Chondrocyte (in vitro differentiated cells): ENCODE measurements around the gene ZNF574. TPM values are rescaled to one million over a fixed set of nuclear protein-coding genes. Genes with fewer than 3 reads are reported as not detected.

ENCODE experiments used
- DNase-seq: peaks from one replicate; pipeline ENCODE4 v3.0.0; 2021; ENCODE audit warnings: mixed read lengths, low spot score
- H3K27ac Mint-ChIP-seq: one replicate; pipeline ENCODE4 v1.8.0; 2021; ENCODE audit warnings: mild to moderate bottlenecking, moderate library complexity, mixed read lengths; ENCODE audit not compliant: unreplicated experiment
- H3K27me3 Mint-ChIP-seq: 2 replicates; pipeline ENCODE4 v1.8.0; 2021; ENCODE audit warnings: low read depth, mixed read lengths
- H3K36me3 Mint-ChIP-seq: 2 replicates; pipeline ENCODE4 v1.8.0; 2021; ENCODE audit warnings: low read depth, mixed read lengths
- H3K4me1 Mint-ChIP-seq: 2 replicates; pipeline ENCODE4 v1.8.0; 2021; ENCODE audit warnings: low read depth, mild to moderate bottlenecking, mixed read lengths
- H3K4me3 Mint-ChIP-seq: one replicate; pipeline ENCODE4 v1.8.0; 2021; ENCODE audit warnings: mild to moderate bottlenecking, moderate library complexity, mixed read lengths; ENCODE audit not compliant: unreplicated experiment
- H3K9me3 Mint-ChIP-seq: 2 replicates; pipeline ENCODE4 v1.8.0; 2021; ENCODE audit warnings: low read depth, mixed read lengths
- total RNA-seq: library from RNA; stranded (reverse); gene quantifications from 3 replicates; pipeline ENCODE4 v1.2.1, GENCODE V29; 2021
- TF ChIP-seq, protein P1 (sequence below): fragments of 200-600 bp; sonication (generic); IDR thresholded peaks from 2 replicates; pipeline ENCODE4 v1.5.0; 2021; ENCODE audit warnings: antibody characterized with exemption, mild to moderate bottlenecking, moderate library complexity

Gene ZNF574
- total RNA-seq, 1 donor from 2014 or later, result 13.0 TPM

DNA sequence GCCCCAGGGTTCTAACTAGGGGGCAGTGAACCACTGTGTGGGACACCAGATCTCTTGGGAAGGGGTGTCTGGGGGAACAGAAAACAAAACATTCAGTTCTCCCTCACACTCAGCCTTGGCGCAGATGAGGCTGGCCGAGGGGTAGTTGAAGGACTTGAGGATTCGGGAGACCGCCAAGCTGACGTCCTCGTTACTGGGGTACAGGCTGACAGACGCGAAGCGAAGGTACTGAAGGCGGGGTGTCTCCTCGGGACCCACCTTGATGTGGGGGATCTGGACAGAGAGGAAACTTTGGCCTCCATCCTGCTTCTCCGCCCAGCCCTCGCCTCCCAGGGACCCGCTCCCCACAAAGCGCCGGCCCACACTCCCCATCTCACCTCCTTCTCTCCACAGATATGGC is 13.6 kb upstream of the ZNF574 start:
- Mint-ChIP-seq H3K36me3 (no peaks in the 10 kb centered on the region), H3K9me3 (no peaks in the 10 kb centered on the region), H3K27me3 (peaks cover 18% of the 10 kb centered on the region), H3K27ac (no peak overlapping the region), H3K4me3 (no peak overlapping the region), H3K4me1 (no peaks in the 10 kb centered on the region)
- TF ChIP-seq, protein P1, sequence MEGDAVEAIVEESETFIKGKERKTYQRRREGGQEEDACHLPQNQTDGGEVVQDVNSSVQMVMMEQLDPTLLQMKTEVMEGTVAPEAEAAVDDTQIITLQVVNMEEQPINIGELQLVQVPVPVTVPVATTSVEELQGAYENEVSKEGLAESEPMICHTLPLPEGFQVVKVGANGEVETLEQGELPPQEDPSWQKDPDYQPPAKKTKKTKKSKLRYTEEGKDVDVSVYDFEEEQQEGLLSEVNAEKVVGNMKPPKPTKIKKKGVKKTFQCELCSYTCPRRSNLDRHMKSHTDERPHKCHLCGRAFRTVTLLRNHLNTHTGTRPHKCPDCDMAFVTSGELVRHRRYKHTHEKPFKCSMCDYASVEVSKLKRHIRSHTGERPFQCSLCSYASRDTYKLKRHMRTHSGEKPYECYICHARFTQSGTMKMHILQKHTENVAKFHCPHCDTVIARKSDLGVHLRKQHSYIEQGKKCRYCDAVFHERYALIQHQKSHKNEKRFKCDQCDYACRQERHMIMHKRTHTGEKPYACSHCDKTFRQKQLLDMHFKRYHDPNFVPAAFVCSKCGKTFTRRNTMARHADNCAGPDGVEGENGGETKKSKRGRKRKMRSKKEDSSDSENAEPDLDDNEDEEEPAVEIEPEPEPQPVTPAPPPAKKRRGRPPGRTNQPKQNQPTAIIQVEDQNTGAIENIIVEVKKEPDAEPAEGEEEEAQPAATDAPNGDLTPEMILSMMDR, result no peak
- no peak for DNase-seq

DNA sequence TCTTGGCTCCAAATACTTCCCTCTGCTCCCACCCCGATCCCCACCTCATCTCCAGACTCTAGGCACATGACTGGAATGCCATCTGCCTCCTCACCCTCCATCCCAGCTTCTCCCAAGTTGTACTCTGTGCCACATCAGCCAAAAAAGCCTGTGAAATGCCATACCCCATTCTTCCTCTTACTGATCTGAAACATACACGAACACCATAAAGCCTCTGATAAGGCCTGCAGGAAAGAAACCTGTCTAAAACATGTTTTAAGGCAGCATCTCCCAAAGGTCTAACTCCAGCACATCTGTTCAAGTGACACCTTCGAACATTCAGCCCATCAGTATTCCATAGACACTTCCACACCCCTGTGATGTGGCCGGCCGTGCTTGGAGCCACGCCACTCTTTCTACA is 11.5 kb upstream of the ZNF574 start:
- Mint-ChIP-seq H3K9me3 (no peaks in the 10 kb centered on the region), H3K27ac (no peak overlapping the region), H3K27me3 (peaks cover 14% of the 10 kb centered on the region), H3K4me3 (no peak overlapping the region), H3K4me1 (no peaks in the 10 kb centered on the region), H3K36me3 (no peaks in the 10 kb centered on the region)
- TF ChIP-seq, protein P1, result no peak
- DNase-seq, result no peak

GRCh38 chr19:42065051-42065450 is 10.9 kb upstream of the ZNF574 start:
- DNase-seq, result no peak
- no peak overlapping the region for H3K27ac Mint-ChIP-seq
- no peaks in the 10 kb centered on the region for H3K4me1 Mint-ChIP-seq
- peaks cover 11% of the 10 kb centered on the region for H3K27me3 Mint-ChIP-seq
- H3K9me3 Mint-ChIP-seq, result no peaks in the 10 kb centered on the region
- no peaks in the 10 kb centered on the region for H3K36me3 Mint-ChIP-seq
- H3K4me3 Mint-ChIP-seq, result no peak overlapping the region
- TF ChIP-seq, protein P1, result no peak

DNA sequence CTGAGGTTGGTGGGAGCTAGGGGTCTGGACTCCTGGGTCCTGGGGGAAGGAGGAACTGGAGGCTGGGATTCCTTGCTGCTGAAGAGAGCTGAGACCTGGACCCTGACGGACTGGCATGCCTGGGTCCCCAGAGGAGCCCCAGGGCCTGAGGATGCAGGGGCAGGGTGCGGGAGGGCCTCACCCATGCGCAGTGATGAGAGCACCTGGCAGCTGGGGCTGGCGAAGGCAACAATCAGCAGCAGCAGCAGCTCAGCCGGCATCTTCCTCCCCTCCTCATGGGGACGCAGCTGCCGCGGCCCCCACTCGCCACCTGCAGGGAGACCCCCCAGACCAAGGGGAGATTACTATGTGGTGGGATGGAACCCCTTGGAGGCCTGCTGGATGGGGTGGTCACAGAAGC is 10.5 kb upstream of the ZNF574 start:
- Mint-ChIP-seq H3K27me3 (peaks cover 13% of the 10 kb centered on the region), H3K36me3 (no peaks in the 10 kb centered on the region), H3K27ac (no peak overlapping the region), H3K4me1 (no peaks in the 10 kb centered on the region), H3K4me3 (no peak overlapping the region), H3K9me3 (no peaks in the 10 kb centered on the region)
- no peak for DNase-seq
- TF ChIP-seq, protein P1, result no peak

DNA sequence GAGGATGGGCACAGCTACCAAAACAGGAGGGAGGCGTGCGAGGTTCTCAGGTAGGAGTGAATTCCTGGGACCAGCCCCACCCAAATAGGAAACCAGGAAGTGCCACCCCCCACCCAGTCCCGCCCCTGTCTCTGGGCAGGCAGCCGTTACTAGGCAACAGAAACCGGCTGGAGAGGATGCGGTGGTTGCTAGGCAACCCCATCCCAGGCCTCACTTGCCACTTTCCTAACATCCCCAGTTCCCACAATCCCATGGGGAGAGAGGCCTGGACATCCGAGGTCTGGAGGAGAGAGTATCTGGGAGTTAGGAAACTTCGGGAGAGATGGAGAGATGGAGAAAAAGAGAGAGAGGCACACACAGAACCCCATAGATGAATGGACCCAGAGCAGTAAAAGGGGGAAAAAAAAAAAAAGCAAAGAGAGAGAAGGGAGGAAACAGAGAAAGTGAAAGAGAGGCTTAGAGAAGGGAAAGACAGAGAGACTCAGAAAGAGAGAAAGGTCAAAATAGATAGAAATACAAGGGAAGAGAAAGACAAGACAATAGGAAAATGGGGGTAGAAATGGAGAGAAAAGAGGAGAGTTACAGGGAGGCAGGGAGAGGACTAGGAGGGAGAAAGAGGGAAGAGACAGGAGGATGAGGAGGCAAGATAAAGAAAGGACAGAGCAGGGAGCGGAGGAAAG is 9.8 kb upstream of the ZNF574 start:
- DNase-seq, result no peak
- Mint-ChIP-seq H3K4me3 (no peak overlapping the region), H3K9me3 (no peaks in the 10 kb centered on the region), H3K4me1 (no peaks in the 10 kb centered on the region), H3K27me3 (peaks cover 14% of the 10 kb centered on the region), H3K27ac (no peak overlapping the region), H3K36me3 (peaks cover 2% of the 10 kb centered on the region)
- TF ChIP-seq, protein P1, result no peak
